Right kidney (tissue), 1 donor: ENCODE measurements around the gene WLS.
"Not testable (repeated sequence)": the region's sequence is repeated elsewhere in the genome, so short reads cannot be mapped to it uniquely, and the experiment has no call there.

Experiments
- DNase-seq: peaks from one replicate; pipeline ENCODE4 v3.0.0-alpha.2; 2016

The WLS gene

GRCh38 chr1:68167211-68167610, 65.1 kb downstream of the WLS start:
- DNase-seq, result no peak

- no peak for DNase-seq
Observed at GRCh38 chr1:68166348-68166747, 66.0 kb downstream of the WLS start.

GRCh38 chr1:68165665-68166064, 66.7 kb downstream of the WLS start:
- DNase-seq, result no peak

GRCh38 chr1:68164918-68165317, 67.4 kb downstream of the WLS start:
- DNase-seq, result no peak

GRCh38 chr1:68163220-68163619, 69.1 kb downstream of the WLS start:
- DNase-seq, result no peak

- no peak for DNase-seq
Observed at GRCh38 chr1:68162761-68163160, 69.6 kb downstream of the WLS start.

GRCh38 chr1:68161672-68162071, 70.7 kb downstream of the WLS start:
- DNase-seq, result not testable (repeated sequence)

GRCh38 chr1:68160935-68161334, 71.4 kb downstream of the WLS start:
- not testable (repeated sequence) for DNase-seq

GRCh38 chr1:68160021-68160420, 72.3 kb downstream of the WLS start:
- no peak for DNase-seq

- DNase-seq, result no peak
Observed at GRCh38 chr1:68158837-68159236, 73.5 kb downstream of the WLS start.

- no peak for DNase-seq
Observed at GRCh38 chr1:68157416-68157815, 74.9 kb downstream of the WLS start.

- no peak for DNase-seq
Observed at GRCh38 chr1:68151690-68152089, 80.6 kb downstream of the WLS start.

- no peak for DNase-seq
Observed at GRCh38 chr1:68149907-68150306, 82.4 kb downstream of the WLS start.

GRCh38 chr1:68149110-68149798, 83.1 kb downstream of the WLS start:
- no peak for DNase-seq

- no peak for DNase-seq
Observed at GRCh38 chr1:68148631-68149030, 83.7 kb downstream of the WLS start.

- DNase-seq, result no peak
Observed at GRCh38 chr1:68147534-68148171, 84.7 kb downstream of the WLS start.

- DNase-seq, result peak; percentile 16
Observed at GRCh38 chr1:68145418-68146126, 86.8 kb downstream of the WLS start.

- no peak for DNase-seq
Observed at GRCh38 chr1:68144856-68145255, 87.5 kb downstream of the WLS start.

GRCh38 chr1:68143633-68144032, 88.7 kb downstream of the WLS start:
- DNase-seq, result no peak

- no peak for DNase-seq
Observed at GRCh38 chr1:68142461-68142860, 89.9 kb downstream of the WLS start.

GRCh38 chr1:68142036-68142435, 90.3 kb downstream of the WLS start:
- no peak for DNase-seq

GRCh38 chr1:68141071-68142021, 91.0 kb downstream of the WLS start:
- peak; percentile 47 for DNase-seq
